Measurements from ENCODE around the gene CES4A.
"Not testable (repeated sequence)": the region's sequence is repeated elsewhere in the genome, so short reads cannot be mapped to it uniquely, and the experiment has no call there.

The CES4A gene

DNA sequence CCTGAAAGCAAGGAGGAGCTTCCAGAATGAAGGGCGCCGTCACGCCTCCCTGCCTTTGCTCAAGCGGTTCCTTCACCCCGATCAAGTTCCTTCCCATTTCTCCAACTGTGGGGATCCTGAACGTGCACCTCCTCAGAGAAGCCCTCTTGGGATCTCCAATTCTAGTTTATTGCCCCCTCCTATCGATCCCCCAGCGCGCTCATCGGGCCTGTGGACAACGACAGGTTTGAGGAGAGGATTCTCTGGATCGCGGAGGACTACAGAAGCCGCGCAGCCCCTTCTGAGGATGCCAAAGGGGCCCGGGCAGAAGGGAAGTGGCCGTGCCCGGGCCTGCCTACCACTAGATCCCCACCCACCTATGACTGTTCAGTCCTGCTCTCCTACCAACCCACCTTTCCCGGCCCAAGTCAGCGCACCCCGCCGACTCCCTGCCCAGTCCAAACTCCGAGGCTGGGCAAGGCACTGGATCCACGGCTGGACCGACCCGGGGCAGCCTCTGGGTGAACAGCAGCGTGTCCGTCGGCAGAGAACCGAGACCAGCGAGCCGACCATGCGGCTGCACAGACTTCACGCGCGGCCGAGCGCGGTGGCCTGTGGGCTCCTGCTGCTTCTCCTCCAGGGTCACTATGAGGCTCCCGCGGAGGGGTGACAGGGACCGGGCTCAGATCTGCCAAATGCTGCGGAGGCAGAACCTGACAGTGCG, 40.1 kb upstream of the CES4A start:
- Histone ChIP-seq H3K4me1 (ENCODE audit: control insufficient read depth, insufficient read depth, low read length) (no peaks in the 10 kb centered on the region), H3K36me3 (ENCODE audit: control insufficient read depth, insufficient read depth, low read length) (no peaks in the 10 kb centered on the region), H3K4me3 (ENCODE audit: low read depth, low read length) (peak overlapping the region; percentile 54), H3K9me3 (ENCODE audit: control insufficient read depth, insufficient read depth, low read length) (no peaks in the 10 kb centered on the region), H3K9ac (ENCODE audit: low read depth, low read length) (no peak overlapping the region), H3K27me3 (ENCODE audit: control insufficient read depth, insufficient read depth, low read length) (peaks cover 36% of the 10 kb centered on the region)

DNA sequence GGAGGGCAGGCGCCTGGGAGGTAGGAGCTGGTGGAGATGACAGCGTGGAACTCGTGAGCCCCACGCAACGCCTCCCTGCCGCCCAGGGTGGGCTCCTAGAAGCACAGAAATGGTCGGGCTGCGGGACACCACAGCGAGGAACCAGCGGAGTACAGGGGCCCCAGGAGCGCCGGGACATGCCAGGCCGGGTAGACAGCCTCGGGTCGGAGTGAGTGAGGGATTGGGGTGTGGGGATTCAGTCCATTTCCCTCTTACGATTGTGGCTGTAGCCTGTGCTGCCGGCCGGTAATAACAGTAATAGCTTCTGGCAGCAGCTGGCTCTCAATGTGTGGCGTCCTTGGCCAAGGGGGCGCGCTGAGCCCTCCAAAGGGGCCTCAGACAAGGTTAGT, 39.6 kb upstream of the CES4A start:
- Histone ChIP-seq H3K27me3 (ENCODE audit: control insufficient read depth, insufficient read depth, low read length) (peaks cover 36% of the 10 kb centered on the region), H3K9ac (ENCODE audit: low read depth, low read length) (no peak overlapping the region), H3K36me3 (ENCODE audit: control insufficient read depth, insufficient read depth, low read length) (no peaks in the 10 kb centered on the region), H3K4me3 (ENCODE audit: low read depth, low read length) (peak overlapping the region; percentile 54), H3K4me1 (ENCODE audit: control insufficient read depth, insufficient read depth, low read length) (no peaks in the 10 kb centered on the region), H3K9me3 (ENCODE audit: control insufficient read depth, insufficient read depth, low read length) (no peaks in the 10 kb centered on the region)

GRCh38 chr16:66949472-66949871, 38.9 kb upstream of the CES4A start:
- H3K9me3 ChIP-seq (ENCODE audit: control insufficient read depth, insufficient read depth, low read length): no peaks in the 10 kb centered on the region
- no peaks in the 10 kb centered on the region for H3K4me1 ChIP-seq (ENCODE audit: control insufficient read depth, insufficient read depth, low read length)
- H3K9ac ChIP-seq (ENCODE audit: low read depth, low read length): no peak overlapping the region
- no peak overlapping the region for H3K4me3 ChIP-seq (ENCODE audit: low read depth, low read length)
- peaks cover 36% of the 10 kb centered on the region for H3K27me3 ChIP-seq (ENCODE audit: control insufficient read depth, insufficient read depth, low read length)
- no peaks in the 10 kb centered on the region for H3K36me3 ChIP-seq (ENCODE audit: control insufficient read depth, insufficient read depth, low read length)

GRCh38 chr16:66950437-66950836, 38.0 kb upstream of the CES4A start:
- Histone ChIP-seq H3K4me3 (ENCODE audit: low read depth, low read length) (no peak overlapping the region), H3K9ac (ENCODE audit: low read depth, low read length) (no peak overlapping the region), H3K36me3 (ENCODE audit: control insufficient read depth, insufficient read depth, low read length) (no peaks in the 10 kb centered on the region), H3K9me3 (ENCODE audit: control insufficient read depth, insufficient read depth, low read length) (no peaks in the 10 kb centered on the region), H3K27me3 (ENCODE audit: control insufficient read depth, insufficient read depth, low read length) (peaks cover 36% of the 10 kb centered on the region), H3K4me1 (ENCODE audit: control insufficient read depth, insufficient read depth, low read length) (no peaks in the 10 kb centered on the region)

DNA sequence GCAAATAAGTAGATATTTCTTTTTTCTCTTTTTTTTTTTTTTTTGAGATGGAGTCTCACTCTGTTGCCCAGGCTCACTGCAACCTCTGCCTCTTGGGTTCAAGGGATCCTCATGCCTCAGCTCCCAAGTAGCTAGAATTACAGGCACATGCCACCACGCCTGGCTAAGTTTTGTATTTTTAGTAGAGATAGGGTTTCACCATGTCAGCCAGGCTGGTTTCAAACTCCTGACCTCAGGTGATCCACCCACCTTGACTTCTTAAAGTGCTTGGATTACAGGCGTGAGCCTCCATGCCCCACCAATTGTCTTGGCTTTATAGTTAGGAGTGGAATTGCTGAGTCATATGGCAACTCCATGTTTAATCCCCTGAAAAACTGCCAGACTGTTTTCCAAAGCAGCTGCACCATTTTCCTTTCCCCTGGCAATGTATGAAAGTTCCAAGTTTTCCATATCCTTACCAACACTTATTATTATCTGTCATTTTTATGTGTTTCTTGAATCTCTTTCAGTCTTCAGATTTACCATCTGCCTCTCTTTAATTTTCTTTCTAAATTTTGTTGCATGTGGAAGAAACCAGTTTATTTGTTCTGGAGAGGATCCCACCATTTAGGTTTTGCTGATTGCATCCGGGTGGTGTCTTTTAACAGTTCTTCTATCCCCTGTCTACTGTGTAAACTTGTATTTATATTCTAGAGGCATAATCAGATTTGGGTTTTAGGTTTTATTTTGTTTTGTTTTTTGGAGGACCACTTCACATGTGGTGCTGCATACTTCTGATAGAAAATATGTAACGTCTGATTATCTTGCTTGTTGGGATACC, 37.2 kb upstream of the CES4A start:
- Histone ChIP-seq H3K9ac (ENCODE audit: low read depth, low read length) (no peak overlapping the region), H3K27me3 (ENCODE audit: control insufficient read depth, insufficient read depth, low read length) (peaks cover 36% of the 10 kb centered on the region), H3K9me3 (ENCODE audit: control insufficient read depth, insufficient read depth, low read length) (no peaks in the 10 kb centered on the region), H3K36me3 (ENCODE audit: control insufficient read depth, insufficient read depth, low read length) (no peaks in the 10 kb centered on the region), H3K4me3 (ENCODE audit: low read depth, low read length) (no peak overlapping the region), H3K4me1 (ENCODE audit: control insufficient read depth, insufficient read depth, low read length) (no peaks in the 10 kb centered on the region)

GRCh38 chr16:66952430-66953110, 35.8 kb upstream of the CES4A start:
- peaks cover 32% of the 10 kb centered on the region for H3K27me3 ChIP-seq (ENCODE audit: control insufficient read depth, insufficient read depth, low read length)
- H3K9ac ChIP-seq (ENCODE audit: low read depth, low read length): no peak overlapping the region

DNA sequence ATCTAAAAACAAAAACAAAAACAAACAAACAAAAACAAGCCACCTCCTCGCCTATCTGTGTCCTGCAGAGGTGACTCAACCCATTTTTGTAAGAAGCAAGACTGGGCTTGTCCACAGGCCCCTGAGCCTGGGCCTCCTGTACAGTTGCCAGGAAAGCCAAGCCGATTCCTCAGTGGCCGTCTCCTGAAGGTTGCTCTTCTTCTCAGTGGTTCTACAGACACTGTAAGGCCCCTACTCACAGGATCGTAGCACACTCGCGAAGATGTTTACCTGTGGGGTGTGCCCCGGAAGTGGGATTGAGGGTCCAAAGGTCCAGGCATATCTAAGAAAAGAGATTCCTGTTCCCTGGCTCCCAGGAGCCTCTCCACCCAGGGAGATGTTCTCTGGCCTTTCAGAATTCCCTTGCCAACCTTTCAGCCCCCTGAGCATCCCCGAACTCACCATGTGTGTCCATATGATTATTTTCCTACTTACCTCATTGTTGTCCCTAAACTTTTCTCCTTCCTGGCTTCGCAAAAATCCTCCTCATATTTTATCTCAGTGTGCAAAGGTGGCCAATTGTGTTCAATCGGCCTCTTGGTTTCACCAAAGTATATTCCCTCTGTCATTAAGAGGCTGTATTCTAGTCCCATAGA, 34.8 kb upstream of the CES4A start:
- H3K4me1 ChIP-seq (ENCODE audit: control insufficient read depth, insufficient read depth, low read length): no peaks in the 10 kb centered on the region
- H3K27me3 ChIP-seq (ENCODE audit: control insufficient read depth, insufficient read depth, low read length): peaks cover 22% of the 10 kb centered on the region
- H3K9me3 ChIP-seq (ENCODE audit: control insufficient read depth, insufficient read depth, low read length): no peaks in the 10 kb centered on the region
- H3K4me3 ChIP-seq (ENCODE audit: low read depth, low read length): no peak overlapping the region
- H3K9ac ChIP-seq (ENCODE audit: low read depth, low read length): no peak overlapping the region
- no peaks in the 10 kb centered on the region for H3K36me3 ChIP-seq (ENCODE audit: control insufficient read depth, insufficient read depth, low read length)

More at GRCh38 chr16:66952430-66953110, 35.8 kb upstream of the CES4A start:
- Histone ChIP-seq H3K36me3 (ENCODE audit: control insufficient read depth, insufficient read depth, low read length) (no peaks in the 10 kb centered on the region), H3K4me1 (ENCODE audit: control insufficient read depth, insufficient read depth, low read length) (no peaks in the 10 kb centered on the region), H3K4me3 (ENCODE audit: low read depth, low read length) (no peak overlapping the region), H3K9me3 (ENCODE audit: control insufficient read depth, insufficient read depth, low read length) (no peaks in the 10 kb centered on the region)

- Histone ChIP-seq H3K9me3 (ENCODE audit: control insufficient read depth, insufficient read depth, low read length) (no peaks in the 10 kb centered on the region), H3K4me3 (ENCODE audit: low read depth, low read length) (no peak overlapping the region), H3K9ac (ENCODE audit: low read depth, low read length) (no peak overlapping the region), H3K36me3 (ENCODE audit: control insufficient read depth, insufficient read depth, low read length) (no peaks in the 10 kb centered on the region), H3K4me1 (ENCODE audit: control insufficient read depth, insufficient read depth, low read length) (no peaks in the 10 kb centered on the region), H3K27me3 (ENCODE audit: control insufficient read depth, insufficient read depth, low read length) (peaks cover 16% of the 10 kb centered on the region)
Observed at GRCh38 chr16:66954097-66954659, 34.2 kb upstream of the CES4A start.

DNA sequence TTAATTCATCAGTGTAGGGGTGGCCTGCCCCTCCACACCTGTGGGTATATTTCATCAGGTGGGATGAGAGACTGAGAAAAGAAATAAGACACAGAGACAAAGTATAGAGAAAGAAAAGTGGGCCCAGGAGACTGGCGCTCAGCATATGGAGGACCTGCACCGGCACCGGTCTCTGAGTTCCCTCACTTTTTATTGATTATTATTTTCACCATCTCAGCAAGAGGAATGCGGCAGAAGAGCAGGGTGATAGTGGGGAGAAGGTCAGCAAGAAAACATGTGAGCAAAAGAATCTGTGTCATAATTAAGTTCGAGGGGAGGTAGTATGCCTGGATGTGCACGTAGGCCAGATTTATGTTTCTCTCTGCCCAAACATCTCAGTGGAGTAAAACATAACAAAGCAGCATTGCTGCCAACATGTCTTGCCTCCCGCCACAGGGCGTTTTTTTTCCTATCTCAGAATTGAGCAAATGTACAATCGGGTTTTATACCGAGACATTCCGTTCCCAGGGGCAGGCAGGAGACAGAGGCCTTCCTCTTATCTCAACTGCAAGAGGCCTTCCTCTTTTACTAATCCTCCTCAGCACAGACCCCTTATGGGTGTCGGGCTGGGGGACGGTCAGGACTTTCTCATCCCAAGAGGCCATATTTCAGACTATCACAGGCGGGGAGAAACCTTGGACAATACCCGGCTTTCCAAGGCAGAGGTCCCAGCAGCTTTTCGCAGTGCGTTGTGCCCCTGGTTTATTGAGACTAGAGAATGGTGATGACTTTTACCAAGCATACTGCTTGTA, 32.8 kb upstream of the CES4A start:
- H3K9me3 ChIP-seq (ENCODE audit: control insufficient read depth, insufficient read depth, low read length); H3K4me3 ChIP-seq (ENCODE audit: low read depth, low read length); H3K9ac ChIP-seq (ENCODE audit: low read depth, low read length); H3K27me3 ChIP-seq (ENCODE audit: control insufficient read depth, insufficient read depth, low read length); H3K36me3 ChIP-seq (ENCODE audit: control insufficient read depth, insufficient read depth, low read length); H3K4me1 ChIP-seq (ENCODE audit: control insufficient read depth, insufficient read depth, low read length): not testable (repeated sequence)

- not testable (repeated sequence) for H3K4me3 ChIP-seq (ENCODE audit: low read depth, low read length); H3K27me3 ChIP-seq (ENCODE audit: control insufficient read depth, insufficient read depth, low read length); H3K9me3 ChIP-seq (ENCODE audit: control insufficient read depth, insufficient read depth, low read length); H3K36me3 ChIP-seq (ENCODE audit: control insufficient read depth, insufficient read depth, low read length); H3K4me1 ChIP-seq (ENCODE audit: control insufficient read depth, insufficient read depth, low read length); H3K9ac ChIP-seq (ENCODE audit: low read depth, low read length)
Observed at GRCh38 chr16:66956154-66956457, 32.3 kb upstream of the CES4A start.
